B cell (primary cell): ENCODE measurements around the gene KRTAP3-3. TPM values are rescaled to one million over a fixed set of nuclear protein-coding genes. Genes with fewer than 3 reads are reported as not detected.

Source experiments
- ATAC-seq: fragments of 200-7000 bp; cut with Tn5 transposase; one replicate; pipeline ENCODE4 v1.10.0; 2021; ENCODE audit warnings: low read depth, mild to moderate bottlenecking, moderate number of reproducible peaks, moderate library complexity
- CTCF ChIA-PET: fragments of 350-600 bp; sonication (Branson Sonifier 250); formaldehyde crosslinking; loops from one replicate; lab custom pipeline; 2021; ENCODE audit warnings: antibody characterized with exemption, inconsistent platforms; lab: Charles Lee
- POLR2A ChIA-PET: fragments of 350-600 bp; sonication (Branson Sonifier 250); formaldehyde crosslinking; loops from one replicate; lab custom pipeline; 2021; ENCODE audit warnings: antibody characterized with exemption; lab: Charles Lee
- DNase-seq: peaks from one replicate; pipeline ENCODE4 v3.0.0; 2013
- H2AFZ ChIP-seq: 2 replicates; pipeline ENCODE4 v1.6.1; 2012; ENCODE audit warnings: mild to moderate bottlenecking, low read depth, low read length; ENCODE audit not compliant: insufficient read depth, poor library complexity, severe bottlenecking
- H3K27ac ChIP-seq, 2 donors: 1 replicate in 1 of 2; 2 replicates in 1 of 2; pipeline ENCODE4 v1.5.1; 2012 to 2013; ENCODE audit warnings: low read length in 2 of 2, mild to moderate bottlenecking in 2 of 2, moderate library complexity in 1 of 2
- H3K27me3 ChIP-seq, 4 experiments: fragments of 200-600 bp in 1 of 4; sonication (generic) in 1 of 4; replicated peaks in 1 of 4; 1 replicate in 2 of 4; 2 replicates in 2 of 4; pipeline versions ENCODE4 v1.6.1 to v1.7.0; 2013 to 2016; ENCODE audit warnings: low read length in 3 of 4, mild to moderate bottlenecking in 2 of 4, mixed read lengths in 1 of 4, moderate library complexity in 1 of 4; ENCODE audit not compliant: insufficient read depth in 4 of 4, control insufficient read depth in 3 of 4; ENCODE audit errors: control extremely low read depth in 1 of 4
- H3K36me3 ChIP-seq, 2 experiments: replicated peaks in 1 of 2; 1 replicate in 1 of 2; 2 replicates in 1 of 2; pipeline versions ENCODE4 v1.6.1 to v1.7.1; 2013; ENCODE audit warnings: low read length in 1 of 2; ENCODE audit not compliant: insufficient read depth in 2 of 2, control insufficient read depth in 1 of 2; ENCODE audit errors: control extremely low read depth in 1 of 2, extremely low read depth in 1 of 2
- H3K4me1 ChIP-seq, 2 donors: fragments of 200-600 bp in 1 of 2; sonication (generic) in 1 of 2; 1 replicate in 1 of 2; 2 replicates in 1 of 2; pipeline versions ENCODE4 v1.5.1 to v1.6.1; 2013 to 2017; ENCODE audit warnings: low read length in 2 of 2; ENCODE audit not compliant: control insufficient read depth in 2 of 2, insufficient read depth in 2 of 2
- H3K4me2 ChIP-seq: replicated peaks from 2 replicates; pipeline ENCODE3; 2012; ENCODE audit warnings: mild to moderate bottlenecking, low read depth, low read length; ENCODE audit not compliant: poor library complexity, severe bottlenecking
- H3K4me3 ChIP-seq, 5 experiments: fragments of 200-600 bp in 1 of 5; sonication (generic) in 1 of 5; 1 replicate in 3 of 5; 2 replicates in 2 of 5; pipeline versions ENCODE4 v1.5.1 to v1.7.0; 2011 to 2016; ENCODE audit warnings: low read length in 4 of 5, mild to moderate bottlenecking in 4 of 5, low read depth in 2 of 5, control low read depth in 1 of 5, moderate library complexity in 1 of 5; ENCODE audit not compliant: insufficient read depth in 1 of 5; ENCODE audit errors: control extremely low read depth in 1 of 5, extremely low read depth in 1 of 5
- H3K79me2 ChIP-seq: fragments of 200-600 bp; sonication (generic); one replicate; pipeline ENCODE4 v1.6.0; 2016; ENCODE audit warnings: low read length; ENCODE audit not compliant: control insufficient read depth, insufficient read depth
- H3K9ac ChIP-seq: fragments of 200-600 bp; sonication (generic); 2 replicates; pipeline ENCODE4 v1.6.1; 2017; ENCODE audit warnings: mild to moderate bottlenecking, low read length, moderate library complexity
- H3K9me3 ChIP-seq, 3 donors: one replicate each; pipeline versions ENCODE4 v1.6.1 to v1.7.1; 2013; ENCODE audit warnings: low read length in 2 of 3; ENCODE audit not compliant: control insufficient read depth in 2 of 3, insufficient read depth in 1 of 3; ENCODE audit errors: control extremely low read depth in 1 of 3
- H4K20me1 ChIP-seq: 2 replicates; pipeline ENCODE4 v1.6.0; 2012; ENCODE audit warnings: mild to moderate bottlenecking, low read length; ENCODE audit not compliant: insufficient read depth, control insufficient read depth, poor library complexity, severe bottlenecking
- H3K27ac Mint-ChIP-seq: one replicate; pipeline ENCODE4 v1.8.0; 2021; ENCODE audit warnings: mixed read lengths
- H3K27me3 Mint-ChIP-seq: one replicate; pipeline ENCODE4 v1.8.0; 2021; ENCODE audit warnings: mixed read lengths
- H3K4me1 Mint-ChIP-seq: one replicate; pipeline ENCODE4 v1.8.0; 2021; ENCODE audit warnings: mixed read lengths
- H3K4me3 Mint-ChIP-seq: one replicate; pipeline ENCODE4 v1.8.0; 2021; ENCODE audit warnings: mixed read lengths
- H3K9me3 Mint-ChIP-seq: one replicate; pipeline ENCODE4 v1.8.0; 2022; ENCODE audit warnings: mixed read lengths; ENCODE audit not compliant: insufficient read depth
- CTCF ChIP-seq: fragments of 200-600 bp; IDR thresholded peaks from one replicate; pipeline ENCODE4 v1.8.0; 2022; ENCODE audit warnings: antibody characterized with exemption, mild to moderate bottlenecking
- EZH2 ChIP-seq: IDR thresholded peaks from 2 replicates; pipeline ENCODE4 v1.6.1; 2012; ENCODE audit warnings: borderline replicate concordance, low read depth, mild to moderate bottlenecking, moderate library complexity, low read length; ENCODE audit not compliant: insufficient read depth, poor library complexity, severe bottlenecking
- WGBS: methylation state at CpG from one replicate; pipeline ENCODE4 v1.1.5; 2013; ENCODE audit warnings: missing lambda C conversion rate; ENCODE audit not compliant: insufficient coverage; 5-methylcytosine and 5-hydroxymethylcytosine counted together
- intact Hi-C: fragments of 100-400 bp; cut with micrococcal nuclease; formaldehyde crosslinking; loops from one replicate; pipeline ENCODE4 v1.10.0; 2022
- polyA plus RNA-seq: library from polyadenylated mRNA; depleted of rRNA; stranded (reverse); fragments of >200 nt; gene quantifications from 2 replicates; pipeline ENCODE4 v1.2.3, GENCODE V29; 2012
- total RNA-seq, 2 donors: library from RNA; stranded (reverse); fragments of 120-200 nt in 1 of 2; gene quantifications; 1 replicate in 1 of 2; 2 replicates in 1 of 2; pipeline versions ENCODE4 v1.2.3 to v1.2.4, GENCODE V29; 2013 to 2022

Gene KRTAP3-3
- total and polyA plus RNA-seq, 2 donors (not counting 1 experiment from before 2014, with no cell fraction given), result not detected

- H4K20me1 ChIP-seq, result no peaks in the 10 kb centered on the region
- peaks cover 40% of the 10 kb centered on the region for H3K27me3 Mint-ChIP-seq
- H3K79me2 ChIP-seq, result no peaks in the 10 kb centered on the region
- no peaks in the 10 kb centered on the region for H3K36me3 ChIP-seq
- H3K9me3 Mint-ChIP-seq, result peaks cover 11% of the 10 kb centered on the region
- ChIA-PET POLR2A (no interaction called here), CTCF (no interaction called here)
- H3K4me1 Mint-ChIP-seq, result no peaks in the 10 kb centered on the region
- H2AFZ ChIP-seq, result no peak overlapping the region
- no peaks in the 10 kb centered on the region for H3K27me3 ChIP-seq
- no peak overlapping the region for H3K4me3 Mint-ChIP-seq
- H3K4me3 ChIP-seq, result no peak overlapping the region
- 100% methylated on average over 2 of the region's 3 CpGs for WGBS
- no peak overlapping the region for H3K4me2 ChIP-seq
- no peak overlapping the region for H3K27ac ChIP-seq
- no peak overlapping the region for H3K9ac ChIP-seq
- peaks cover 0 to 5% (median 0%) of the 10 kb centered on the region in 3 donors for H3K9me3 ChIP-seq
- intact Hi-C loops, result no loop called here
- TF ChIP-seq EZH2, result no peak
- no peak for TF ChIP-seq CTCF
- ATAC-seq (no peak), DNase-seq (no peak)
- H3K4me1 ChIP-seq, result no peaks in the 10 kb centered on the region
- no peak overlapping the region for H3K27ac Mint-ChIP-seq
Observed at GRCh38 chr17:41019415-41019814, 25.5 kb upstream of the KRTAP3-3 start.

- H3K36me3 ChIP-seq, result no peaks in the 10 kb centered on the region
- H3K4me1 Mint-ChIP-seq, result no peaks in the 10 kb centered on the region
- ATAC-seq, result no peak
- peaks cover 33% of the 10 kb centered on the region for H3K27me3 Mint-ChIP-seq
- no peak overlapping the region for H2AFZ ChIP-seq
- H3K9me3 Mint-ChIP-seq, result peaks cover 11% of the 10 kb centered on the region
- H3K9me3 ChIP-seq, result peaks cover 0 to 5% (median 0%) of the 10 kb centered on the region in 3 donors
- H3K27me3 ChIP-seq, result no peaks in the 10 kb centered on the region
- no peaks in the 10 kb centered on the region for H3K79me2 ChIP-seq
- H3K4me3 Mint-ChIP-seq, result no peak overlapping the region
- no peak overlapping the region for H3K4me3 ChIP-seq
- 40% methylated on average over 1 of the region's 3 CpGs for WGBS
- DNase-seq, result no peak
- ChIA-PET POLR2A (no interaction called here), CTCF (no interaction called here)
- TF ChIP-seq EZH2 (no peak), CTCF (no peak)
- no peak overlapping the region for H3K9ac ChIP-seq
- no peak overlapping the region for H3K27ac ChIP-seq
- no peak overlapping the region for H3K27ac Mint-ChIP-seq
- no peak overlapping the region for H3K4me2 ChIP-seq
- no peaks in the 10 kb centered on the region for H4K20me1 ChIP-seq
- H3K4me1 ChIP-seq, result no peaks in the 10 kb centered on the region
- intact Hi-C loops, result no loop called here
Observed at GRCh38 chr17:41018541-41018940, 24.6 kb upstream of the KRTAP3-3 start.
